Measurements from ENCODE around the gene SORT1. TPM values are rescaled to one million over a fixed set of nuclear protein-coding genes. Genes with fewer than 3 reads are reported as not detected.

SORT1 gene
- total and polyA plus RNA-seq, 3 experiments from 2014 or later = 0.16 to 3.9 (median 3.0) TPM

DNA sequence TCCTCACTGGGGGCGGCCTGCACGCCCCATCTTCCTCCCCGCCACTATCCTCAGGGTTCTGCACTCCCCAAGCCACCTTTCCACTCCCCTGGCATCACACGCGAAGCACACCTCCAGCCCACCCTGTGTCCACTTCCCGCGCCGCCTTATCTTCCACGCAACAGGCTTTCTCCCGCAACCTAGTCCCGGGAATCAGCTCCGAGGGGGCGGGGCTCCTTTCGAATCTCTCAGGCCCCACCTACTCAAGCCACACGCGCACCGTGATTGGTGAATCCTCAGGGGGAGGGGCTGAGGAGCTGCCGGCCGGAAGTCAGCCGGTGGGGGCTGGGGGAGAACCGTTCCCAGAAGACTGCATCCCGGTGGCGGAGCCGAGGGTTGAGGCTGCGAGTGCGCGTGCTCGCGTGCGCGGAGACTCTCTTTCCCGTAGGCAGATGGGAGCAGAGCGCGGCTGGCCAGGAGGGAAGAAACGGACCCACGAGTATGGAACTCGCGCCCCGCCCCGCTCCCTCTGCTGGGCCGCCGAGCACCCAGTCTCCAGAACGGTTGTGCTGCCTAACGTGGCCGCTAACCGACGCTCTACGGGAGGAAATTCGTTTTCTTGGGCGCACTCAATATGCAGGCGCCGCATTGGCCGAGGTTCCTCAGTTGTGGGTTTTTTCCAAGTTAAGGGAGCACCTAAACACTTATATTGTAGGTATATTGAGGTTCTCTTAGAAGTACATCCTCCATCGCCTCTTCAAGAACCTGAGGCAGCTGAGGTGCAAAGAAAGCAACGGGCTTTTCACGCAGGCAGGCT, 114.6 kb downstream of the SORT1 start, which contains the start of gene PSRC1:
Gene PSRC1 (minus strand): TSS at position 194 of the 796 bp plus-strand sequence.
- H3K4me1 Mint-ChIP-seq = peaks cover 10 to 22% (median 11%) of the 10 kb centered on the region in 3 donors
- no peaks in the 10 kb centered on the region for H3K36me3 ChIP-seq (ENCODE audit: insufficient read depth, low read length)
- H3K27me3 Mint-ChIP-seq = no peaks in the 10 kb centered on the region
- peaks cover 5% of the 10 kb centered on the region for H3K4me1 ChIP-seq (ENCODE audit: insufficient read depth, low read length)
- ChIA-PET POLR2A (interaction anchor here (0.5 to 1.6 kb wide), 4 partner anchors 35 to 142 kb away, joined by 4 to 5 read pairs (median 4); partner anchors contain the start of gene SORT1), CTCF (interaction anchor here (0.9 to 2.3 kb wide), 9 partner anchors 24 to 250 kb away, joined by 3 to 12 read pairs (median 4); partner anchors contain the start of genes MYBPHL and SORT1)
- no peaks in the 10 kb centered on the region for H3K9me3 ChIP-seq (ENCODE audit: low read length)
- no peaks in the 10 kb centered on the region for H3K9me3 Mint-ChIP-seq
- H3K27ac Mint-ChIP-seq = peak within 1 kb of the TSS; percentile 68 to 95 (median 92)
- peak within 1 kb of the TSS; percentile 65 for H3K4me3 ChIP-seq (ENCODE audit: low read length)
- H3K27me3 ChIP-seq (ENCODE audit: insufficient read depth, low read length, poor library complexity, severe bottlenecking) = no peaks in the 10 kb centered on the region
- peak within 1 kb of the TSS; percentile 92 to 99 (median 98) for H3K4me3 Mint-ChIP-seq
- H3K36me3 Mint-ChIP-seq = peaks cover 0 to 4% (median 0%) of the 10 kb centered on the region in 3 donors
- H3K27ac ChIP-seq (ENCODE audit: low read depth, low read length) = peak within 1 kb of the TSS; percentile 78
- DNase-seq = peak; percentile 85 to 93 (median 90)

DNA sequence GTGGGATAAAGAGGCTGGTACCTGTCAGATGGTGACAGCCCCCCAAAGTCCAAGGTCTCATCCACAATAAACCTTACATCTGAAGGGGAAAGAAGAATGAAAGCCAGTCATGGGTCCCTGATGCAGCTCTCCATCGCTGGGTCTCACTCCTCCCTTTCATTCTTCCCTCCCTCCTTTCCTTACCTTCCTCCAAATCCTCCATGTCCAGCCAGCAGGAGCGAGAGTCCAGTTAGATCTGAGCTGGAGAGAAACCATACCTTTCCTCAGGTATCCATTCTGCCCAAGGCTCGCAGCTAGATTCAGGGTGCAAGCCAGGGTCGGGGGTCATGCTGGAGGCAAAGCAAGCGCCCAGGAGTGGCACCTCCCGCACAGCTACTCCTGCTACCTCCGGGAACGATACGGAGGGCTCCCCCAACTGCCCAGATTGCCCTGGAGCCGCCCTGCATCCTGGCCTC, 115.2 kb downstream of the SORT1 start:
- ChIA-PET POLR2A (interaction anchor here (1.0 to 1.6 kb wide), 3 partner anchors 68 to 143 kb away, joined by 4 read pairs; partner anchors contain the start of gene SORT1), CTCF (interaction anchor here (0.9 to 2.3 kb wide), 9 partner anchors 24 to 250 kb away, joined by 3 to 12 read pairs (median 4); partner anchors contain the start of genes MYBPHL and SORT1)
- peaks cover 5% of the 10 kb centered on the region for H3K4me1 ChIP-seq (ENCODE audit: insufficient read depth, low read length)
- H3K4me3 Mint-ChIP-seq = peak overlapping the region; percentile 92 to 99 (median 98)
- H3K36me3 ChIP-seq (ENCODE audit: insufficient read depth, low read length) = no peaks in the 10 kb centered on the region
- H3K36me3 Mint-ChIP-seq = peaks cover 0 to 4% (median 0%) of the 10 kb centered on the region in 3 donors
- no peaks in the 10 kb centered on the region for H3K9me3 Mint-ChIP-seq
- H3K27me3 ChIP-seq (ENCODE audit: insufficient read depth, low read length, poor library complexity, severe bottlenecking) = no peaks in the 10 kb centered on the region
- H3K27ac ChIP-seq (ENCODE audit: low read depth, low read length) = peak overlapping the region; percentile 78
- no peaks in the 10 kb centered on the region for H3K27me3 Mint-ChIP-seq
- peak overlapping the region in 6 of 8 donors; percentile 13 to 93 (median 88) for H3K27ac Mint-ChIP-seq
- H3K4me1 Mint-ChIP-seq = peaks cover 10 to 22% (median 11%) of the 10 kb centered on the region in 3 donors
- DNase-seq = no peak
- H3K4me3 ChIP-seq (ENCODE audit: low read length) = peak overlapping the region; percentile 65
- no peaks in the 10 kb centered on the region for H3K9me3 ChIP-seq (ENCODE audit: low read length)

DNA sequence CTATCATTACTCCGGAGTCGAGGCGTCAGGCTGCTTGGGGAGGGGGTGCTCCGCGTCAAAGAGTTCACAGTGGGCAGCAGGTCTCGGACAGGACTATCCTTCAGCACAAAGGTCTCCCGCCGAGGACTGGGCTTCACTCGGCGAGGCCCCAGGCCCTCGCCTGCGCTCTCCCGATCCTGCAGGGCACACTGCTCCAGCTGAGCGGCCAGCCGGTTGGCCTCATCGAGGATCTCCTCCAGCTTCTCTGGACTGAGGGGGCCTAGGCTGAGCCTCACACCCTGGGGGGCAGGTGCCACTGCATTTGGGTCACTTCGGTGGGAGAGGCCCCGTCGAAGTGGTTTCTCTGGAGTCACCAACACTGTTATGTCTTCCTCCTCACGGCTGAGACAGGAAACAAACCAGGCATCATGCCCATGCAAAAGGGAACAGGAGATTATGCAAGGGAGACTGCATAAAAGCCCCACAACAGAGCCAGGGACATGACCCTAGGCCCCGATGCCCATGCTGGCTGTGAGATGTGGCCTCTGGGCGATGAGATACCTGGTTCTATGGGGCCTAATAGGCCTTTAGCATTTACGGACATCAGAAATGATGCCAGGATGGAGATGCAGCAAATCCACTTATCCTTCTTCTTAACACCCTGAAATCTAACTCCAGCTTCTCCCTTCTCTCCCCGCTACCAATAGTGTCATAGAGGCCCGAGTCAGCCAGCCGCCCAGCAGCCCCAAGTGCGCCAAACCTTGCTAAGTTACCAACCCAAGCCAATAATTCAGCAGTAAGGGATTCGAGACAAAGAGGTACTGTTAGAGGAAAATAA, 115.8 kb downstream of the SORT1 start:
- peaks cover 0 to 4% (median 0%) of the 10 kb centered on the region in 3 donors for H3K36me3 Mint-ChIP-seq
- ChIA-PET POLR2A (no interaction called here), CTCF (interaction anchor here (1.1 to 2.3 kb wide), 5 partner anchors 61 to 251 kb away, joined by 3 to 12 read pairs (median 5); partner anchors contain the start of gene SORT1)
- Histone ChIP-seq H3K4me1 (ENCODE audit: insufficient read depth, low read length) (peaks cover 9% of the 10 kb centered on the region), H3K36me3 (ENCODE audit: insufficient read depth, low read length) (no peaks in the 10 kb centered on the region), H3K27me3 (ENCODE audit: insufficient read depth, low read length, poor library complexity, severe bottlenecking) (no peaks in the 10 kb centered on the region), H3K27ac (ENCODE audit: low read depth, low read length) (peak overlapping the region; percentile 78), H3K4me3 (ENCODE audit: low read length) (peak overlapping the region; percentile 65), H3K9me3 (ENCODE audit: low read length) (no peaks in the 10 kb centered on the region)
- H3K4me1 Mint-ChIP-seq = peaks cover 13 to 26% (median 16%) of the 10 kb centered on the region in 3 donors
- no peaks in the 10 kb centered on the region for H3K27me3 Mint-ChIP-seq
- H3K27ac Mint-ChIP-seq = peak overlapping the region in 3 of 8 donors; percentile 13 to 68 (median 22)
- no peak for DNase-seq
- no peaks in the 10 kb centered on the region for H3K9me3 Mint-ChIP-seq
- H3K4me3 Mint-ChIP-seq = peak overlapping the region; percentile 92 to 99 (median 98)

DNA sequence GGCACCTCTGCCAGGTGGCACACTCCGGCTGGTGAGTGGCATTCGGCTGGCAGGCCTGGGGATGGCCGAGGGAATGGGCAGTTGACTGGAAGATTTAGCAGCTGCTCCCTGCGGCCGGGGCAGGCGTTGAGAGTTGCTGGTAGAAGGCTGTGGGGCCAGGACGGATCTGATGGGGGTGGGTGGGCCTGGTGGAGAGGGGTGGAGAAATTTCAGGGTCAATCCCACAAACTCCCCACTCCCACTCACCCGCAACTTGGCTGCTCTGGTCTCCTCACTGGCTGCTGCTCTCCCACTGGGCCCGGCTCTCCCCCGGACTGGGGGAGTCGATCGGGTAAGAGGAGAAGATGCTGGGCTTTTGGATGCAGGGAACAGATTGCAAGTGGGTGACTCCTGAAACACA, 116.9 kb downstream of the SORT1 start:
- H3K4me3 ChIP-seq (ENCODE audit: low read length) = no peak overlapping the region
- ChIA-PET CTCF (interaction anchor here (5.3 to 5.6 kb wide), 2 partner anchors 118 to 251 kb away, joined by 53 to 56 read pairs; partner anchors contain the start of gene SORT1), POLR2A (interaction anchor here (0.9 kb wide), 1 partner anchor 268 kb away, joined by 3 read pairs; the partner anchor contains the start of gene GNAI3)
- no peaks in the 10 kb centered on the region for H3K27me3 ChIP-seq (ENCODE audit: insufficient read depth, low read length, poor library complexity, severe bottlenecking)
- no peaks in the 10 kb centered on the region for H3K9me3 ChIP-seq (ENCODE audit: low read length)
- peaks cover 13 to 26% (median 16%) of the 10 kb centered on the region in 3 donors for H3K4me1 Mint-ChIP-seq
- no peak overlapping the region for H3K27ac Mint-ChIP-seq
- no peaks in the 10 kb centered on the region for H3K9me3 Mint-ChIP-seq
- no peak overlapping the region for H3K27ac ChIP-seq (ENCODE audit: low read depth, low read length)
- H3K27me3 Mint-ChIP-seq = no peaks in the 10 kb centered on the region
- DNase-seq = no peak
- H3K36me3 Mint-ChIP-seq = peaks cover 0 to 4% (median 0%) of the 10 kb centered on the region in 3 donors
- H3K4me1 ChIP-seq (ENCODE audit: insufficient read depth, low read length) = peaks cover 9% of the 10 kb centered on the region
- no peaks in the 10 kb centered on the region for H3K36me3 ChIP-seq (ENCODE audit: insufficient read depth, low read length)
- H3K4me3 Mint-ChIP-seq = peak overlapping the region in 1 of 7 donors; percentile 79

DNA sequence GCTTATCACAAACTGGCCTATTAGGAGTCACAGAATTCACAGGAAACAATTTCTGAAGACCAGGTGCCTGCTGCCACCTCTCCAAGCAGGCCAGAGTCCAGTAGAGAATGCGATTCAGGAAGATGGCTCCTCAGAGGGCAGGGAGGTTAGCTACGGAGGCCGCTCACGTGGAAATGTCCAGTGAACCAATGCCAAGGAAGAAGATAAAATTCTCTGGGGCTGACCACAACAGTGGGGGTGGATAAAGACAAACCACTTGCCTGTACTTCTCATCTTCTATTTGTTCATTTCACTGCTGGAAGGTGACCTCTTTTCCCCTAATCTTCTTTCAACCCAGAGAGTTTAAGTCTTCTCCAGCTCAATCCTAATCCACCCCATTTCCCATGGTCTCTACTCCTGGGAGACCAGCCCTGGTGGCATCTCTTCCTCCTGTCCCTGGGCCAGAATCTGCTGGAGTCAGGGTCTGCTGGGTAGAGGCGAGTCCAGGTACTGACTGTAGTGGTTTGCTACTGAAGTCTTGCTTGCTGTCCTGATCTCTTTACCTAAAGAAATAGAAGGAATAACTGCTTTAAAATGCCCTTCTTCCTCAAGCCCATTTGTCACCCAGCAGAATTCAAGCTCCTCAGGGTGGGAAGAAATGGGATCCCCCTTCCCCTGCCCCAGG, 118.0 kb downstream of the SORT1 start:
- peaks cover 9% of the 10 kb centered on the region for H3K4me1 ChIP-seq (ENCODE audit: insufficient read depth, low read length)
- H3K36me3 Mint-ChIP-seq = peaks cover 0 to 4% (median 0%) of the 10 kb centered on the region in 3 donors
- H3K36me3 ChIP-seq (ENCODE audit: insufficient read depth, low read length) = no peaks in the 10 kb centered on the region
- no peaks in the 10 kb centered on the region for H3K27me3 ChIP-seq (ENCODE audit: insufficient read depth, low read length, poor library complexity, severe bottlenecking)
- no peak for DNase-seq
- ChIA-PET CTCF (interaction anchor here (1.2 to 5.6 kb wide), 3 partner anchors 120 to 252 kb away, joined by 3 to 56 read pairs (median 53); partner anchors contain the start of gene SORT1), POLR2A (interaction anchor here (0.9 kb wide), 1 partner anchor 269 kb away, joined by 3 read pairs; the partner anchor contains the start of gene GNAI3)
- no peak overlapping the region for H3K4me3 ChIP-seq (ENCODE audit: low read length)
- peaks cover 13 to 26% (median 16%) of the 10 kb centered on the region in 3 donors for H3K4me1 Mint-ChIP-seq
- no peaks in the 10 kb centered on the region for H3K9me3 ChIP-seq (ENCODE audit: low read length)
- peak overlapping the region in 2 of 8 donors; percentile 9 to 50 for H3K27ac Mint-ChIP-seq
- H3K27me3 Mint-ChIP-seq = no peaks in the 10 kb centered on the region
- H3K9me3 Mint-ChIP-seq = no peaks in the 10 kb centered on the region
- H3K27ac ChIP-seq (ENCODE audit: low read depth, low read length) = no peak overlapping the region
- peak overlapping the region in 1 of 7 donors; percentile 45 for H3K4me3 Mint-ChIP-seq

DNA sequence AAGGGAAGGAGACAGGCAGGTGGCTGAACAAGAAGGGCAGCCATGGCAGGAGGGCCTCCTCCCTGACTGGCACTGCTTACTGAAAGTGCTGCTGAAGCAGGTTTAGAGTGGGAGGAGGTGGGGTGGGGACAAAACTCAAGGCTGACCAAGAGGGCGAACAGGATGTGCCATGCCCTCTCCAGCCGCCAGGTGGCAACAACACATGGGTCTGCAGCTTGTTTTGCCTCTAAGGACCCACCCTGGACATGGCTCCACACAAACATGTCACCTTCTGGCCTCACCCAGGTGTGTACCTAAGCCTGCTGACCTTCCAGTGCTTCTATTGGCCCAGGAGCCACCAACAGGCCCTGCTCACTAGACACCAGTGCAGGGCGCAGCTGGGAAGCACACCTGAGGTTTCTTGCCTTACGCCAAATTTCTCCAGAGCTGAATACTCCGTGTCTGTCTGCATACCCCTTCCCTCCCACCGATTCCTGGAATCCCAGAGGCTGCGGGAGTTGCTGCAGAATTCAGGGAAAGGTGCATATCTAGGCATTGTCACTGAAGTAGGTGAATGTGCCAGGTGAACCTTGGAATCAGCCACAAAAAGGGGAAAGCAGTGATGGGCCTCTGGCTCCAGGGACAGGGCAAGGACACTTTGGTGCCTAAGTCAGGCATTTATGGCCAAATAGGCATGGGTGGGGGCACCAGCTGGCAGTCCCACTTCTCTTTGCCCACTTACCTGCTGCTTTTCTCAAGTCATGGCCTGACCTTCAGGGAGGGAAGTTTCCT, 120.1 kb downstream of the SORT1 start:
- Histone ChIP-seq H3K4me3 (ENCODE audit: low read length) (no peak overlapping the region), H3K36me3 (ENCODE audit: insufficient read depth, low read length) (no peaks in the 10 kb centered on the region), H3K4me1 (ENCODE audit: insufficient read depth, low read length) (peaks cover 8% of the 10 kb centered on the region), H3K9me3 (ENCODE audit: low read length) (no peaks in the 10 kb centered on the region), H3K27ac (ENCODE audit: low read depth, low read length) (no peak overlapping the region), H3K27me3 (ENCODE audit: insufficient read depth, low read length, poor library complexity, severe bottlenecking) (no peaks in the 10 kb centered on the region)
- Mint-ChIP-seq H3K27me3 (no peaks in the 10 kb centered on the region), H3K4me1 (peaks cover 5 to 12% (median 7%) of the 10 kb centered on the region in 3 donors), H3K27ac (peak overlapping the region in 2 of 8 donors; percentile 15 to 87), H3K9me3 (no peaks in the 10 kb centered on the region), H3K36me3 (no peaks in the 10 kb centered on the region), H3K4me3 (no peak overlapping the region)
- ChIA-PET POLR2A (interaction anchor here (1.2 kb wide), 1 partner anchor 255 kb away, joined by 3 read pairs; no protein-coding TSS in a partner anchor), CTCF (interaction anchor here (0.7 to 5.6 kb wide), 29 partner anchors 8 to 739 kb away, joined by 3 to 56 read pairs (median 4); partner anchors contain the start of genes ATXN7L2, CYB561D1, SARS1 and SORT1)
- peak; percentile 37 to 67 (median 49) for DNase-seq

All from CD8-positive, alpha-beta memory T cell (primary cell).